T-helper 1 cell (primary cell): ENCODE measurements around the gene PTPRK.
A peak's percentile ranks its signal among the peaks of the same experiment; 100 is the strongest.

Experiments used
- DNase-seq, 5 donors: peaks; one replicate each; pipeline ENCODE4 v3.0.0-alpha.2; 2012 to 2020

Gene PTPRK

GRCh38 chr6:128127650-128128049, 392.7 kb downstream of the PTPRK start:
- DNase-seq: no peak

GRCh38 chr6:128124713-128125112, 395.7 kb downstream of the PTPRK start:
- no peak for DNase-seq

GRCh38 chr6:128121610-128122009, 398.8 kb downstream of the PTPRK start:
- no peak for DNase-seq

GRCh38 chr6:128121190-128121589, 399.2 kb downstream of the PTPRK start:
- DNase-seq: no peak

GRCh38 chr6:128118401-128118800, 402.0 kb downstream of the PTPRK start:
- DNase-seq: peak in 1 of 5 donors; percentile 8

- DNase-seq: no peak
Measured at GRCh38 chr6:128117916-128118315, 402.5 kb downstream of the PTPRK start.

- DNase-seq: no peak
Measured at GRCh38 chr6:128114164-128114563, 406.2 kb downstream of the PTPRK start.

- peak in 1 of 5 donors; percentile 6 for DNase-seq
Measured at GRCh38 chr6:128112494-128112893, 407.9 kb downstream of the PTPRK start.

- no peak for DNase-seq
Measured at GRCh38 chr6:128111096-128111495, 409.3 kb downstream of the PTPRK start.

- no peak for DNase-seq
Measured at GRCh38 chr6:128107682-128108081, 412.7 kb downstream of the PTPRK start.

- no peak for DNase-seq
Measured at GRCh38 chr6:128099571-128100197, 420.7 kb downstream of the PTPRK start.

GRCh38 chr6:128098000-128098581, 422.3 kb downstream of the PTPRK start:
- peak in 1 of 5 donors; percentile 22 for DNase-seq

GRCh38 chr6:128097009-128097408, 423.4 kb downstream of the PTPRK start:
- no peak for DNase-seq

- DNase-seq: no peak
Measured at GRCh38 chr6:128095362-128095761, 425.0 kb downstream of the PTPRK start.

GRCh38 chr6:128079021-128079420, 441.4 kb downstream of the PTPRK start:
- DNase-seq: no peak

GRCh38 chr6:128078276-128078675, 442.1 kb downstream of the PTPRK start:
- DNase-seq: no peak

- DNase-seq: no peak
Measured at GRCh38 chr6:128076843-128077242, 443.6 kb downstream of the PTPRK start.

- DNase-seq: no peak
Measured at GRCh38 chr6:128074567-128074966, 445.8 kb downstream of the PTPRK start.

- DNase-seq: no peak
Measured at GRCh38 chr6:128073389-128073788, 447.0 kb downstream of the PTPRK start.

GRCh38 chr6:128071212-128071611, 449.2 kb downstream of the PTPRK start:
- DNase-seq: no peak

GRCh38 chr6:128070406-128070805, 450.0 kb downstream of the PTPRK start:
- no peak for DNase-seq

GRCh38 chr6:128069188-128069587, 451.2 kb downstream of the PTPRK start:
- DNase-seq: no peak

GRCh38 chr6:128068119-128068479, 452.3 kb downstream of the PTPRK start:
- DNase-seq: no peak

GRCh38 chr6:128067446-128068118, 452.8 kb downstream of the PTPRK start:
- DNase-seq: no peak
